GM06990 (cell line): ENCODE results near the gene PCGF3.

ENCODE experiments used
- DNase-seq: peaks from one replicate; pipeline ENCODE4 v3.0.0-alpha.2; 2011; ENCODE audit not compliant: insufficient read length; ENCODE audit errors: extremely low read depth
- H3K27me3 ChIP-seq: replicated peaks from 2 replicates; pipeline ENCODE4 v1.6.0; 2011; ENCODE audit warnings: low read length; ENCODE audit not compliant: control insufficient read depth, insufficient read depth
- H3K36me3 ChIP-seq: 2 replicates; pipeline ENCODE4 v1.5.1; 2011; ENCODE audit warnings: low read length; ENCODE audit not compliant: control insufficient read depth, insufficient read depth
- H3K4me3 ChIP-seq: replicated peaks from 2 replicates; pipeline ENCODE4 v1.5.1; 2011; ENCODE audit warnings: low read depth, mild to moderate bottlenecking, control low read depth, low read length
- TF ChIP-seq, protein P1 (sequence below): IDR thresholded peaks from 2 replicates; pipeline ENCODE4 v1.5.1; 2011; ENCODE audit warnings: low read length, control low read depth, mild to moderate bottlenecking, inconsistent platforms; ENCODE audit not compliant: insufficient read depth, poor library complexity, severe bottlenecking

Gene PCGF3

DNA sequence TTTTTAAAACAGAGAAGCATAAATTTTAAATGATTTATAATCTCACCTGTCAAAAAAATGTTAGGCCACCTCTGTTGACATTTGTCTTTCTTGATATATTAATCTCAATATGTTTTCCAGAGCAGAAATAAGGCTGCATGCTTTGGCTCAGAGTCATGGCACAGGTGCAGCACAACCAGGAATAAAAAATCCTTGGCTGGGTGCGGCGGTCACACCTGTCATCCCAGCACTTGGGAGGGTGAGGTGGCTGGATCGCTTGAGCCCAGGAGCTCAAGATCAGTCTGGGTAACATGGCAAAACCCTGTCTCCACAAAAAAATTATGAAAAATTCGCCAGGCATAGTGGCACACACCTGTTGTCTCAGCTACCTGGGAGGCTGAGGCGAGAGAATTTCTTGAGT, 102.2 kb downstream of the PCGF3 start:
- H3K36me3 ChIP-seq = no peaks in the 10 kb centered on the region
- no peak for DNase-seq
- TF ChIP-seq, protein P1, sequence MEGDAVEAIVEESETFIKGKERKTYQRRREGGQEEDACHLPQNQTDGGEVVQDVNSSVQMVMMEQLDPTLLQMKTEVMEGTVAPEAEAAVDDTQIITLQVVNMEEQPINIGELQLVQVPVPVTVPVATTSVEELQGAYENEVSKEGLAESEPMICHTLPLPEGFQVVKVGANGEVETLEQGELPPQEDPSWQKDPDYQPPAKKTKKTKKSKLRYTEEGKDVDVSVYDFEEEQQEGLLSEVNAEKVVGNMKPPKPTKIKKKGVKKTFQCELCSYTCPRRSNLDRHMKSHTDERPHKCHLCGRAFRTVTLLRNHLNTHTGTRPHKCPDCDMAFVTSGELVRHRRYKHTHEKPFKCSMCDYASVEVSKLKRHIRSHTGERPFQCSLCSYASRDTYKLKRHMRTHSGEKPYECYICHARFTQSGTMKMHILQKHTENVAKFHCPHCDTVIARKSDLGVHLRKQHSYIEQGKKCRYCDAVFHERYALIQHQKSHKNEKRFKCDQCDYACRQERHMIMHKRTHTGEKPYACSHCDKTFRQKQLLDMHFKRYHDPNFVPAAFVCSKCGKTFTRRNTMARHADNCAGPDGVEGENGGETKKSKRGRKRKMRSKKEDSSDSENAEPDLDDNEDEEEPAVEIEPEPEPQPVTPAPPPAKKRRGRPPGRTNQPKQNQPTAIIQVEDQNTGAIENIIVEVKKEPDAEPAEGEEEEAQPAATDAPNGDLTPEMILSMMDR = no peak
- H3K27me3 ChIP-seq = no peaks in the 10 kb centered on the region
- no peak overlapping the region for H3K4me3 ChIP-seq

DNA sequence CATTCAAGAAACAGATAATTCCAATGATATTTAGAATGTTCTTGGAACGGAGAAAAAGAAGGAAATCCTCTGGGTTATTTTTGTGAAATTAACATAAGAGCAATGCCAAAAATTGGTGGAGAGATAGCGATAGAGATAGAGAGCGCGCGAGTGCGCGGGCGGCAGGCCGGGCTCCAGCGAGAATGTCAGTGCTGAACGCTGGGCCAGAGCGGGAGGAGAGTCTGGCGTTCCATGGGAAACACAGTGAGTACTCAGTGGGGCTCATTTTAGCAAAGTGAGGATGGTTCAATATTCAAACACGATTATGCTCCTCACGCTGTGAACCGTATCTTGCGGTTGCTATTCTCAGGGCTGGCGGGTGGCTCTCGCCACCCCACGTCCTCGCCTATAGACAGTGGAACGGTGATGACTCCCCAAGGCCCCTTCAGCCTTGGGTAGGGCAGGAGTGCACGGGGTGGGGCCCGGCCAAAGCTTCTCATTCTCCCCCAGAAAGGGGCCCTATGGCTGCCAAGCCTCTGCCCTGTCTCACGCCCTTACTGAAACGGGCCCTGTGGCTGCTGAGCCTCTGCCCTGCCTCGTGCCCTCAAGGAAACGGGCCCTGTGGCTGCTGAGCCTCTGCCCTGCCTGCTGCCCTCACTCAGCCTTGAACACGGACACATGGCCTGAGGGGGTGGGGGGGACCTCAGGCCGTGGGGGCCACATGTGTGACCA, 103.4 kb downstream of the PCGF3 start:
- DNase-seq = no peak
- no peaks in the 10 kb centered on the region for H3K36me3 ChIP-seq
- H3K4me3 ChIP-seq = no peak overlapping the region
- TF ChIP-seq, protein P1 = no peak
- H3K27me3 ChIP-seq = peaks cover 2% of the 10 kb centered on the region; the same call in 1 of the 2 replicates

DNA sequence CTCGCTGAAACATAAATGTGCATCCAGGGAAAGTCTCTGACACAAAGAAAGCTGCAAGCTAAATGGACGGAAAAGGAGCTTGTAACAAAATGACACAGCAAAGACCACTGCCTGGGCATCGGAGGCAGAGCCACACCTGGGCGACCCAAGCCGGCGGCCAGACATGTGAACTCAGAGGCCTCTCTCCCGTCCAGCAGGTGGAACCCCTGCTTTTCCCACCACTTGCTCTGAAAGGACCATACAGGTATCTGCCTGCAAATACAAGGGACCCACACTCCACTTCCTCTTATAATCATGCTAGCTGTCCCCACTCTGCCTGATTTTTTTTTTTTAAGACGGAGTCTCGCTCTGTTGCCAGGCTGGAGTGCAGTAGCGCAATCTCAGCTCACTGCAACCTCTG, 108.3 kb downstream of the PCGF3 start:
- Histone ChIP-seq H3K36me3 (no peaks in the 10 kb centered on the region), H3K4me3 (no peak overlapping the region), H3K27me3 (peaks cover 2% of the 10 kb centered on the region)
- DNase-seq = no peak
- TF ChIP-seq, protein P1 = no peak

DNA sequence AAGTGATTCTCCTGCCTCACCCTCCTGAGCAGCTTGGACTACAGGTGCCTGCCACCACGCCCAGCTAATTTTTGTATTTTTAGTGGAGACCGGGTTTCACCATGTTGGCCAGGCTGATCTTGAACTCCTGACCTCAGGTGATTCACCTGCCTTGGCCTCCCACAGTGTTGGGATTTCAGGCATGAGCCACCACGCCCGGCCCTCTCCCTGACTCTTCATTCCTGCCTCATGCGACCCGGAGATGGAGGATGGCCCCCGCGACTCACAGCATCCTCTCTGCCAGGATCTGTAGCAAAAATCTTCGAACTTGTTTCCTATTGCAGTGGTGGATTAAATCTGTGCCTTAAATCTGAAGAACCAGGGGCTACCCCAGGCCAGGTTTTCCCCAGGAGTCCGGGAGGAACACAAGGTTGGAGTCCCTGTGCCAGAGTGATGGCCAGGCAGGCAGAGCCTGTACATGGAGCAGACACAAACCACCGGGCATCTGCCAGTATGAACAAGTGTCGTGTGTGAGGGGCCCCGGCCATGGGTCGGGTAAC, 108.7 kb downstream of the PCGF3 start:
- Histone ChIP-seq H3K4me3 (no peak overlapping the region), H3K36me3 (no peaks in the 10 kb centered on the region; the same call in 1 of the 2 replicates), H3K27me3 (peaks cover 2% of the 10 kb centered on the region)
- DNase-seq = no peak
- TF ChIP-seq, protein P1 = no peak

DNA sequence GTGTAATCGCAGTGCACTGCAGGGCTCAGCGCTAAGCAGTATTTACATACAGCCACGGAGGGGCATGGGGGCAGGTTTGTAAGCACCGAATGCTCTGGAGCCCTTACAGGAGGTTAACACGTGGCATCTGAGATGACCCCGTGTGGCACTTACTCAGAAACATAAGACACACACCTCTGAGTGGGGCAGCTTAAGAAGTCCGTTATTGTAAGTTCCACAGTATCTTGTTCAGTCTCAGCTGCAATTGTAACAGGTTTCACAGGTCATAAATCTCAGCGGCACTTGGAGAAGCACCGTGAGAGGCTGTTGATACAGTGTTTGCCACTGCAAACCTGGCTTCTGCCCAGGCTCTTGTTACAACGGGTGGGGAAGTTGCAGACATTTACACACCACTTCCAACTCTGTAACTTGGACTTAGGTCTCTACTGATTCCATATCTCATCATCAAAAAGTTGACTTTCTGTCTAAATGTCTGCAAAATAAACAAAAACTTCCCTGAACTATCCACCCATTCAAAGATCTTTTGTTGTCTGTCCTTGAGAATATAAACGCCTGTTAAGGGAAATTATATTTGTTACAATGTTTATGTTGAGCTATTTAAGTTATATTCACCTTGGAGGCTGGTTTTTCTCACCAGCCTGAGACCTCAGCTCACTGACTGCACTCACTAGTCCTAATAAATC, 110.0 kb downstream of the PCGF3 start:
- H3K27me3 ChIP-seq = peaks cover 2% of the 10 kb centered on the region
- H3K4me3 ChIP-seq = no peak overlapping the region
- DNase-seq = no peak
- no peaks in the 10 kb centered on the region; the same call in 1 of the 2 replicates for H3K36me3 ChIP-seq
- TF ChIP-seq, protein P1 = no peak
